K562 (cell line): Measurements from ENCODE around the gene FITM1. TPM values are rescaled to one million over a fixed set of nuclear protein-coding genes. Genes with fewer than 3 reads are reported as not detected.

Experiments
- BCOR ChIP-seq: fragments of 450-650 bp; IDR thresholded peaks from 2 replicates; pipeline ENCODE4 v1.6.1; 2016
- CBX8 ChIP-seq: fragments of 200-600 bp; sonication (generic); IDR thresholded peaks from 2 replicates; pipeline ENCODE4 v1.6.1; 2012; ENCODE audit warnings: borderline replicate concordance, mixed run types, low read depth, mild to moderate bottlenecking, moderate library complexity, mixed read lengths, low read length, control low read depth, inconsistent platforms; ENCODE audit not compliant: poor library complexity, severe bottlenecking; ENCODE audit errors: extremely low read depth
- CCAR2 ChIP-seq: fragments of 200-400 bp; formaldehyde crosslinking; IDR thresholded peaks from 2 replicates; pipeline ENCODE4 v1.6.1; 2017; ENCODE audit warnings: mild to moderate bottlenecking, low read depth, low read length
- FOXJ2 ChIP-seq: fragments of 200-800 bp; sonication (Bioruptor generic); IDR thresholded peaks from 2 replicates; pipeline ENCODE4 v1.6.1; 2016; ENCODE audit warnings: missing genetic modification characterization, missing compliant biosample characterization
- NFRKB ChIP-seq: fragments of 450-650 bp; IDR thresholded peaks from 2 replicates; pipeline ENCODE4 v1.6.1; 2016; ENCODE audit warnings: low read depth
- PHF21A ChIP-seq: fragments of 450-650 bp; IDR thresholded peaks from 2 replicates; pipeline ENCODE4 v1.6.1; 2017; ENCODE audit warnings: low read depth, borderline replicate concordance
- RHOXF2B ChIP-seq: fragments of 250-450 bp; sonication (Bioruptor Pico); conservative IDR thresholded peaks from 2 replicates; pipeline ENCODE4 v1.5.1; 2021
- SIRT6 ChIP-seq: IDR thresholded peaks from one replicate; pipeline ENCODE4 v1.6.1; 2012; ENCODE audit warnings: low read depth, mild to moderate bottlenecking, control low read depth, inconsistent platforms, low read length, moderate library complexity
- STAG1 ChIP-seq: sonication (generic); formaldehyde crosslinking; IDR thresholded peaks from 2 replicates; pipeline ENCODE4 v1.5.0; 2020; ENCODE audit warnings: missing genetic modification reagents, borderline replicate concordance
- ZKSCAN1 ChIP-seq: fragments of 150-350 bp; IDR thresholded peaks from 2 replicates; pipeline ENCODE4 v1.6.1; 2016; ENCODE audit warnings: low read depth, low read length
- ZNF175 ChIP-seq: fragments of 200-800 bp; sonication (Bioruptor generic); IDR thresholded peaks from 2 replicates; pipeline ENCODE4 v1.6.1; 2016; ENCODE audit warnings: low read depth, mild to moderate bottlenecking, missing genetic modification characterization, missing compliant biosample characterization
- ZNF507 ChIP-seq: conservative IDR thresholded peaks from 2 replicates; pipeline ENCODE4 v1.6.1; 2017; ENCODE audit warnings: missing genetic modification characterization, missing compliant biosample characterization
- polyA plus RNA-seq, 8 experiments: library from polyadenylated mRNA; depleted of rRNA in 4 of 8; stranded (reverse) in 5 of 8; unstranded in 3 of 8; fragments of >200 nt; fragmentation: Nextera tagmentation in 2 of 8; fragmentation: Illumina TruSeq in 1 of 8; extraction: Ambion mirVana in 2 of 8; extraction: Trizol in 1 of 8; gene quantifications; 2 replicates each; pipeline versions ENCODE4 v1.2.1 to v1.2.3, GENCODE V29; 2011 to 2014; ENCODE audit warnings: inconsistent platforms in 1 of 8, missing spikeins in 1 of 8
- total RNA-seq, 7 experiments: library from RNA; depleted of rRNA in 6 of 7; stranded (reverse); fragments of >200 nt in 6 of 7; fragmentation: Illumina TruSeq in 2 of 7; extraction: Trizol in 2 of 7; gene quantifications; 2 replicates each; pipeline versions ENCODE4 v1.2.1 to v1.2.3, GENCODE V29; 2011 to 2021; ENCODE audit warnings: low replicate concordance in 1 of 7
- TF ChIP-seq, protein P1 (sequence below), 2 experiments: IDR thresholded peaks; 2 replicates each; pipeline ENCODE4 v1.6.1; 2012; ENCODE audit warnings: improper control_type of control experiment in 2 of 2, low read depth in 2 of 2, low read length in 2 of 2, borderline replicate concordance in 1 of 2
- TF ChIP-seq, protein P2 (sequence below): sonication (generic); formaldehyde crosslinking; IDR thresholded peaks from 2 replicates; pipeline ENCODE4 v1.8.0; 2022; ENCODE audit warnings: mild to moderate bottlenecking, low read depth, missing genetic modification reagents
- TF ChIP-seq, protein P3 (sequence below): fragments of 450-650 bp; formaldehyde crosslinking; IDR thresholded peaks from 2 replicates; pipeline ENCODE4 v1.4.0; 2022; ENCODE audit warnings: missing genetic modification characterization

The FITM1 gene
- total and polyA plus RNA-seq, 9 of the 15 experiments (the other 6 are each of a cell fraction or from before 2014, with no cell fraction given), result 0.09 to 0.20 TPM; not detected in 7

DNA sequence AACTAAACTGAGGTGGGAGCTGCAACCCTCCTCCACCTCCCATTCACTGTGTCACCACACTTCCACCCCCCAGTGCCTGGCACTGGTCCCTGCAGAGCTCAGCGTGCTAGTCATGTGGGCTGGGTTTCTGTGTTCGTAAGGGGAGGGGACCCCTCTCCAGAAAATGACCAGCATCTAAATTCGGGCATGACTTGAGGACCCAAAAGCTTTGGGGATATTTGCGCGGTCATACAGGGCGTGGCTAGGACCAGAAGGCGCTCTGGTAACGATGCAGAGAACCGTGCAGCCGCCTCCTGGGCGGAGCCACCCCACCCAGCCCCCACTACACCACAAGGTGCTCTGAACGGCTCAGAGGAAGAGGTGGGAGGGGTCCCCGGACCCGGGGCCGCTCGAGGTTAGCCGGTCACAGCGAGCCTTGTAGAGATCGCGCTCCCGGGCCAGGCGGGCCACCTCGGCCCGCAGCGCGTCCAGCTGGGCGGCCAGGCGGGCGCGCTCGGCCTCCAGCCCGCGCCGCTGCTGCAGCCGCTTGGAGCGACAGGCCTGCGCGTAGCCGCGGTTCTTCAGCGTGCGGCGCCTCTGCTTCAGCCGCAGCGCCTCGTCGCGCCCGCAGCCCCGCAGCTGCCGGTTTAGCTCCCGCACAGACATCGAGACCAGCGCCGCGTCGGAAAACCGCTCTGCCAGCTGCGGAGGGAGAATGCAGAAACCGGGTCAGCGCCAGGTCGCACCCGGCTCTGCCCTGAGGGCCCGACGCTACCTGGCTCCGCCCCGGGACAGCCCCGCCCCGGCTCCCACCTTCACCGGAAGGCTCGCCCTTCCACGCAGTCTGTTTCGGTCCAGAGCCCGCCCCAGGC is 49.3 kb upstream of the FITM1 start (continued):
- TF ChIP-seq NFRKB, result no peak
- no peak for TF ChIP-seq CCAR2
- TF ChIP-seq CBX8, result no peak
- TF ChIP-seq ZNF507 (tag), result no peak
- no peak for TF ChIP-seq ZNF175
- TF ChIP-seq BCOR, result no peak
- no peak for TF ChIP-seq PHF21A
- no peak for TF ChIP-seq STAG1 (CRISPR knock-in tag)
- TF ChIP-seq, protein P1, sequence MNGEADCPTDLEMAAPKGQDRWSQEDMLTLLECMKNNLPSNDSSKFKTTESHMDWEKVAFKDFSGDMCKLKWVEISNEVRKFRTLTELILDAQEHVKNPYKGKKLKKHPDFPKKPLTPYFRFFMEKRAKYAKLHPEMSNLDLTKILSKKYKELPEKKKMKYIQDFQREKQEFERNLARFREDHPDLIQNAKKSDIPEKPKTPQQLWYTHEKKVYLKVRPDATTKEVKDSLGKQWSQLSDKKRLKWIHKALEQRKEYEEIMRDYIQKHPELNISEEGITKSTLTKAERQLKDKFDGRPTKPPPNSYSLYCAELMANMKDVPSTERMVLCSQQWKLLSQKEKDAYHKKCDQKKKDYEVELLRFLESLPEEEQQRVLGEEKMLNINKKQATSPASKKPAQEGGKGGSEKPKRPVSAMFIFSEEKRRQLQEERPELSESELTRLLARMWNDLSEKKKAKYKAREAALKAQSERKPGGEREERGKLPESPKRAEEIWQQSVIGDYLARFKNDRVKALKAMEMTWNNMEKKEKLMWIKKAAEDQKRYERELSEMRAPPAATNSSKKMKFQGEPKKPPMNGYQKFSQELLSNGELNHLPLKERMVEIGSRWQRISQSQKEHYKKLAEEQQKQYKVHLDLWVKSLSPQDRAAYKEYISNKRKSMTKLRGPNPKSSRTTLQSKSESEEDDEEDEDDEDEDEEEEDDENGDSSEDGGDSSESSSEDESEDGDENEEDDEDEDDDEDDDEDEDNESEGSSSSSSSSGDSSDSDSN (IDR thresholded peaks at IDR 0.05; ENCODE audit: borderline replicate concordance in 1 of 2, low read depth in 2 of 2, low read length in 2 of 2), result 0 out of 4 replicates have a peak, but pooled peaks of 1 of the 2 experiments have one; percentile 29
- TF ChIP-seq SIRT6, result no peak
- no peak for TF ChIP-seq ZKSCAN1
- TF ChIP-seq RHOXF2B (CRISPR knock-in tag), result no peak
- TF ChIP-seq FOXJ2 (tag), result no peak
- TF ChIP-seq, protein P2, sequence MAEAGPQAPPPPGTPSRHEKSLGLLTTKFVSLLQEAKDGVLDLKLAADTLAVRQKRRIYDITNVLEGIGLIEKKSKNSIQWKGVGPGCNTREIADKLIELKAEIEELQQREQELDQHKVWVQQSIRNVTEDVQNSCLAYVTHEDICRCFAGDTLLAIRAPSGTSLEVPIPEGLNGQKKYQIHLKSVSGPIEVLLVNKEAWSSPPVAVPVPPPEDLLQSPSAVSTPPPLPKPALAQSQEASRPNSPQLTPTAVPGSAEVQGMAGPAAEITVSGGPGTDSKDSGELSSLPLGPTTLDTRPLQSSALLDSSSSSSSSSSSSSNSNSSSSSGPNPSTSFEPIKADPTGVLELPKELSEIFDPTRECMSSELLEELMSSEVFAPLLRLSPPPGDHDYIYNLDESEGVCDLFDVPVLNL (CRISPR knock-in tag), result no peak
- TF ChIP-seq, protein P3, sequence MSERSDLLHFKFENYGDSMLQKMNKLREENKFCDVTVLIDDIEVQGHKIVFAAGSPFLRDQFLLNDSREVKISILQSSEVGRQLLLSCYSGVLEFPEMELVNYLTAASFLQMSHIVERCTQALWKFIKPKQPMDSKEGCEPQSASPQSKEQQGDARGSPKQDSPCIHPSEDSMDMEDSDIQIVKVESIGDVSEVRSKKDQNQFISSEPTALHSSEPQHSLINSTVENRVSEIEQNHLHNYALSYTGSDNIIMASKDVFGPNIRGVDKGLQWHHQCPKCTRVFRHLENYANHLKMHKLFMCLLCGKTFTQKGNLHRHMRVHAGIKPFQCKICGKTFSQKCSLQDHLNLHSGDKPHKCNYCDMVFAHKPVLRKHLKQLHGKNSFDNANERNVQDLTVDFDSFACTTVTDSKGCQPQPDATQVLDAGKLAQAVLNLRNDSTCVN (CRISPR knock-in tag), result no peak
